HG02884 (cell line): ENCODE data around the gene TNRC18.

Experiments
- ATAC-seq: cut with Tn5 transposase; IDR thresholded peaks from one replicate; pipeline ENCODE4 v1.9.1; 2021; ENCODE audit warnings: mild to moderate bottlenecking, moderate library complexity; ENCODE audit not compliant: unreplicated experiment

TNRC18 gene

DNA sequence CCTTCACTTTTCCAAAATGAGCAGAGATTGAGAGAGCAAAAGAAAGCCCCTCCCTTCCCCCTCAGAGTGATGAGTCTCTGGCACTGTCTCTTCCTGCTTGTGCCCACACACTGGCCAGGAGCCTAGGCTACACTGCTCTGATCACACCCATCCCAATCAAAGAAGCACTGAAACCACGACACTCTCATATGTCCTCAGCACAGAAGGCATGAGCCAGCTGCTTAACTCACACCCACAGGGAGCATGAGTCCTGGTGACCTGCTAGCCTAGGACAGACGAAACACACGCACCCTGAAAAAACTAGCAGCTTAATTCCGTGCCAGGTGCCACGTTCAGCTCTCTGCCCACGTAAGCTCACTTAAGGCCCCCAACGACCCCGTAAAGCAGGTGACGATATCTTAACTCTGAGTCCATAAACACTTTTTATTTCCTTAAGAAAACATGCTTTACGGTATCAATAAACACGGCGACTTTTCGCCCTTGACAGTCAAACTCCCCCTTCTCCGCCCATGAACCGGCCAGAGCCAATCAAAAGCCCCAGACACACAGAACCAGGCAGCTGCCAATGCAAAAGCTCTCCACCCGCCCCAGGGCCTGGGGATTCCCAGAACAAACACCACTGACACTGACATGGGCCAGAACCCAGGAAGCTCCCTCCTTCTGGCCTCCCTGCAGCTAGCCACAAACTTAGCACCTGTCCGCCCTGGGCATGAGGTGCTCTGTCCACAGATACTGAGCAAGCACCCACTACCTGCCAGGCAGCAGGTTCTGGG, 69.0 kb downstream of the TNRC18 start:
- no peak for ATAC-seq

DNA sequence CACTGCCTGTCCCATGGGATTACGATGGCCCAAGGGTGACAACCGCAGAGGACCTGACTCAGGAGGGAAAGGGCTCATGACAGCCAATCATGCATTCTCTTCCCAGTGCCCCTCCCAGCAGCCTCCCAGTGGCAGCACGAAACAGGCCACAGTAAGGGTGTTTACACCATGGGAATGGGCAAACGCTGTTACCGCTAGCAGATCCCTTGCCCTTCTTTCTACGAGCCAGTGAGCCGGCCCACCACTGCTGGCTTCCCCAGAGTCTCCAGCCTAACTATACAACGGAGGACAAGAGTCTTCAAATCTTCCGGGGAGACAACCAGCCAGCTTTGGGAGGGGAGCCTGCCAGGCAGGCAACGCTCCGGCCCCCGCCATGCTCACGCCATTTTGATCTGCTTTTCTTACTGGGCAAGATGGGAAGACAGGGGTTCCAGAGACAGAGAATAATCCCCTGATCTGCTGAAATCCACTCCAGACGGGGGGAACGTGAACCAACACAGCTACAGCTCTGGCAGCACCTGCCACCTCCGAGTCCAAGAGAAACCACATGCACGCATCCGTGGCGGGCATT, 71.1 kb downstream of the TNRC18 start:
- ATAC-seq, result no peak

DNA sequence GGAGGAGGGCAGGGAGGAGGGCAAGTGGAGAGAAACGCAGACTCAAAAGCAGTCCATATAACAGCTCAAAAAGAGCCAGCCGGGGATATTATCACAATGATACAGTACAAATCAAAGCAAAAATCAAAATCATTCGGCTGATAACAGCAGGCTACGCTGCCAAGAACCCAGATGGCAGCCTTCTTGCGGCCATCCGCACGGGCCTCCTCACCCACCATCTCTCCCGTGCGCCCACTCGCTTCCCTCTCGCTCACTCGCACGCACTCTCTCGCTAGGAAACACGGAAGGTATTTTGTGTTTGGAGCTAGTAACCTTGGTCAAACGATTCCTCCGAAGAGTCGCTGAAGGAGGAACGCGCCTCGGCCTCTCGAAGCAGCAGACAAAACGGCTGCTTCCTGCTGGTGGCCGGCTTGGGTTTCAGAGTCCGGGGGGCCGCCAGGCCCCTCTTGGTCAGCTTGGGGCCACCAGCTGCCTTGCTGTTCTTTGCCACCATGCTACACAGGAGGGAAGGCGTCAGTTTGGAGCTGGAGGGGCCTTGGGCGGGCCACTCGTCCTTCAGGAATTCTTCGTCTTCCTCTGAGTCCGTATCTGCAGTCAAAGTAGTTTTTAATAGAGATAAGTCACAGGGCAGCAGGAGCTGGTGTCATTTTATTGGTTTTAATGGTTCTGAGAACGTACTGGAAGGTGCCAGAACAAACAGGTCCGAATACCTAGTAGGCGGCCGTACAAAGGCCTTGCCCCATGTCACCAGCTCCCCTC, 71.9 kb downstream of the TNRC18 start:
- ATAC-seq, result no peak

DNA sequence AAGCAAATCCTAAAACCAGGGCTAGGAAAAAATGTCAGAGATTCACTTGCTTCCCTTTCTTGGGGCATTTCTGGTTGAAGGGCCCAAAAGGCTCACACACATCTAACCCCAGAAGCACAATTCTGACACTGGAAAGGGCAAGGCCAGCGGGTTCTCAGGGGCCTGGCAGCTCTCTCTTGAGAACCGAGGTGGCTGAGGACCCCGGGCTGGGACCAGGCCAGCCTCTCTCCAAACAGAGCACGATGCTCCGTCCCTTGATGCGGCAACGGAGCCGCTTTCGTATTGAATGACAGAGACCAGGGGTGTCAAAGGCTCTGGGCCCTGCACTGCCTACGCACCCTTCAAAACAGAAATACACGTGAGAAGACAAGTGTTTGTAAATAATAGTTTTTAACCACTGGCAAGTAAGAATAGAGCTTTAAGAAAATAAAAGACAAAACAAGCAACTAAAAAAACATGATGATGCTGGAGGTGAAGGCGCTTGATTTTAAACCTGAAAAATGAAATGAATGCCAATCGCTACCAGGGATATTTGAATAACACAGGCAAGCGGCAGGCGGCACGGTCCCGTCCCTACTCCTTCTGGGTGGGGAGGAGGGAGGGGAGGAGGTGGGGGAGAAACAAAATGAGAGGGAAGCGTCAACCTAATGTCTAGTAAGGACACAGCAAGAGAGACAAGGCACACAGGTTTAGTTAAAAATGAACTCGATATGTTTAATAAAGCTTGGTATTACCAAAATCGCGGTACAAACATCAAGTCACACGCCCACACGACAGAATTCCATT, 72.8 kb downstream of the TNRC18 start:
- ATAC-seq, result no peak

DNA sequence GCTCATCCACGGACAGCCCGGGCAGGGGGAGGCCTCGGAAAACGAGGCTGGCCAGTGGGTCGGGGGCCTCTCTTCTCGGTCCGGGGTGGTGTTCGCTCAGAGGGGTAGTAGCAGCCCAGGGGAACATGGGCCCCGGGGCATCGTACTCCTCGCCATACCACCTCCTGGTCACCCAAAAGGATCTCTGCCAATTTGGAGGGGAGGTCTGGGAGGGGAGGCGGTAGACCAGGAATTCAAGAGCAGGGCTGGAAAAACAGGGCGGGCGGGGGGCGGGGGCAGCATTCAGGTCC, 73.5 kb downstream of the TNRC18 start:
- ATAC-seq, result no peak

DNA sequence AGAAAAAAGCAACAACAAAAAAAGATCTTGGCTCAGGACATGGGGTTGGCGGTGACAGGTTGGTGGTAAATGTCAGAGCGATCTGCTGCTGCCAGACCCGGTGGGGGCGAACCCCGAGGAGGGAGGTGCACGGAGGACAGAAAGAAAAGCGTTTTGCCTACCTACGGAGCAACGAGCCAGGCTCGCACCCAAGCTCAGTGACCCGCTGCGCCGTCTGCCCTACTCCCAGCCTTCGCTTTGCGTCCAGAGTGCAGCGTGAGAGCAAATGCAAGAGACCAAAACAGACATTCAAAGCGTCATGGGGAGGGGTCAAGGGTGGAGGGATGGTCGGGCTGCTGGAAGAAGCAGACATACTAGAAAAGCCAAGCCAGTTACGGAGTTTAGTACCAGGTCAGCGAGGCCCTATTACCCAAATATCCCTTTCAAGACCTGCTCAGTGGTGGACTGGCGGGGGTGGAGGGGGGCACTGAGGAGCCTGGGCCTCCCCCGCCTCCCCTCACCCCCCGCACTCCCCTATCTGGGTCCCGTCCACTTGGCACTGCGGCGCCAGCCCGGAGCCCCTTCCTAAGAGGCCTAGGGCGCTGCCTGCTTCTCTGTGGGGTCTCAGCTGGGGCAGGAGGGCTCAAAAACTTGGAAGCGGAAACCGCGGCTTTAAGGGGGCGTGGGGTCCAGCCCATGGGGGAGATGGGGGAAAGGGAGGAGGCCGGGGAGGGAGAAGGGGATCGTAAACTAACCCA, 74.0 kb downstream of the TNRC18 start:
- ATAC-seq, result no peak

DNA sequence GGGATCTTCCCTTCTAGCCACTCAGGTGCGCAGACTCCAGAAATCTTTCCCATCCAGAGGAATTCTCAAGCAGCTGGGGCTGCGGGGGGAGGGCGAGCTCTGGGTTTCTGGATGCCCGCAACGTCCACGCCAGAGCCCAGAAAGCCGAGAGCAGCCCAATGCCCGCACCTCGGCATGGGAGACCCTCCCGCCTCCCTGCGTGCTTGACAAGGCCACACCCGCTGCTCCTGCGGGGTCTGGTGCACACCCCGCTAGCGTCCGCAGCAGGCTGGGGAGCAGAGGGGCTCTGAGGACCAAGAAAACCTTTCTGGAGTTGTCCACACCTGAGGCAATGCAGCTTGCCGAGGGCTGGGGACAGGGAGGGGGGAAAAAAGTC, 74.6 kb downstream of the TNRC18 start:
- no peak for ATAC-seq

DNA sequence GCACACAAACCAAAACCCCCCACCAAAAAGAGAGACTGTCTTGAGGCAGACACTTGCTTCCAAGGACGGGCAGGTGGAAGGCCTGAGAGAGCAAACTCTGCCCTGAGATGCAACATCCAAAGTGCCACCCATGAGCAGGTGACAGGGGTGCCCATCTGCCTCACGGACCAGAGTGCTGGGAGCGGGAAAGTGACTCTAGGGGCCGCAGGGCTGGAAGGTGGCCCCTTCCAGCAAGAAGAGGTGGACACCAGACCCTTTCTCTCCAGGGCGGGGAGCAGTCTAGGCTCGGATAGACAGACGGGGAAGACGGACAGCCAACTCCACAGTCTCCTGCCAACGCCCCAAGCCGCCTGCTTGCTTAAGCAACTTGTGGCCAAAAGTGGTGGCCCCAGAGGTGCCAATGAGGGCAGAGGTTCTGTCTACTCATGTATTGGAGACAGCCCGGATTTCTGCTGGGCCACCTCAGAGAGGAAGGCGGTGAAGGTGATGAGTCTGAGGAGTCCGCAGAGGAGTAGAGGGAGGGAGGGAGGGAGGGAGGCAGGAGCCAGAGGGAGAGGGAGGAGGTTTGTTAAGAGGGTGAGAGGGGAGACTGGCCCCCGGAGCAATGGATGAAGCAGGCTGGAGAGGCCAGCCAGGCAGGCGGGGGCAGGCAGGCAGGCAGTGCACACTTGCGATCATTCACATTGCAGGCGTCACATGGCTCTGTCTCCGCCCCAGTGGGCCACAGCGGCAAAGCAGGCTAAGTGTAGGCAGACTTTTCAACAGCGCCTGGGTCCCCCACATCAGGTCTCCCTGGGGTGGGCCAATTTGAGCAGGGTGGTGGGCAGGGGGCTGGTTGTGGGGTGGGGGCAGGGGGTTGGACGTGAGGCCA, 75.3 kb downstream of the TNRC18 start:
- no peak for ATAC-seq

DNA sequence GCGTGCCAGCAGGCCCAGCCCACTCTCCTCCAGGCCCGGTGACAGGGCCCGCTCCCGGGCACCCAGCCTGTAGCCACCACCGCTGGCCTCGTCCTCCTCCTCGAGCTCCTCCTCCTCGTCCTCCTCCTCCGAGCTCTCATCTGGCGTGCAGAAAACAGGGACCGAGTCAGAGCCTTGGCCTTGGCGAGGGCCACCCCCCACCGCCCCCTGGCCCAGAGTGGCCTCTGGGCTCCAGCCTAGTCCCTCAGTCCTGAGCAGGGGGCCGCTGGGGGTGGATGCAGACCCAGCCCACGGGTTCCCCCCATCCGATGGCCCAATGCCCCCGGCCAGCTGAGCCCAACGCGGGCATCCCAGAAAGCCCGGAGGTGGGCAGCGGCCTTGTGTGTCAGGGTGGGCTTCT, 78.0 kb downstream of the TNRC18 start:
- ATAC-seq, result no peak

DNA sequence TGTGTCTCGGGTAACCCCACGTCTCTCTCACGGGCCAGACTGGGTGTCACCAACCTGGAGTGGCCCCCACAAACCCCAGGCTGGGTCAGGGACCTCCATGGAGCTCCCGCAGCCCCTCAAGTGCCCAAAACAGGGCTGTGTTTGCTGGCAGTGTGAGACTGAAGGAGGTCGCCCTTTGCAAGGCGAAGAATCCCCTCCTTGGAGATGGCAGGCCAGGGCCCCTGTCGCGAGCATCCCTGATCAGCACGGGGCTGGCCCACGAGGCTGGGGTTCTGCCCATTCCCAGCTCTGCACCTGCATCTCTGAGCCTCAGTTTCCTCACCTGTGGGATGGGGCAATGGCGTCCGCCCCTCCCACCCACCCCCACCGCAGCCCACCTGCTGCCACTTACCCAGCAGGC, 78.5 kb downstream of the TNRC18 start:
- no peak for ATAC-seq

DNA sequence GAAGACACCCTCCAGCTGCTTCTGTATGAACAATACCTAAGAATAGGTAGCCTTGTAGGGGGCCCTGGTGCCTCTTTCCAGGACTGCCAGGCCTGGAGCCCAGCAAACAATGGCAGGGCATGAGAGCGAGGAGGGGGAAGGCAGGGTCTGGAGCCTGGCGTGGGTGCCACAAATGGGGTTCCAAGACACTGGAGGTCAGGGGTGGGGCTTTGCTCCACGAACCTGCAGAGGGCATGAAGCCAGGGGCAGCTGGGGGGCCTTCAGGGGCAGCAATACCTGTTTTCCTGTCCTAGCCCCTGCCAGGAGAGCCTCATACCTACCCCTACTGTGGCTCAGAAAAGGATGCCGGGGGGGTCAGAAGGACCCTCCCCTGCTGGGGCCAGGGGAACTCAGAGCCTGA, 79.3 kb downstream of the TNRC18 start:
- ATAC-seq, result no peak

DNA sequence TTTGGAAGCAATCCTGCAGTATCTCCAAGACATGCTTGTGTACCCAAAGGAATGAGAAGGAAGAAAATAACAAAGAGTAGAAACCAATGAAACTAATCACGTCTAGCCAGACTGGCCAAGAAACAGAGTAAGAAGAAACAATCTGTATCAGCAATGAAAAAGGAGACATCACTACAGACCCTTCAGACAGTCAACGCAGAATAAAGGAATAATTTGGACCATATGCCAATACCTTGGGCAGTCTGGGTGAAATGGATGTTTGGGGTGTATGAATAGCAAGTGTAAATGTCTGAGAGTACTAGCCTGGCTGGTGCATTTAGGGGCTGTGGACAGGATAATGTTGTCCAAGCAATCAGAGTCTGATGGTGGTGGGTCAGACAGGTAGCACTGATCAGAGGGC, 79.8 kb downstream of the TNRC18 start:
- ATAC-seq, result no peak

DNA sequence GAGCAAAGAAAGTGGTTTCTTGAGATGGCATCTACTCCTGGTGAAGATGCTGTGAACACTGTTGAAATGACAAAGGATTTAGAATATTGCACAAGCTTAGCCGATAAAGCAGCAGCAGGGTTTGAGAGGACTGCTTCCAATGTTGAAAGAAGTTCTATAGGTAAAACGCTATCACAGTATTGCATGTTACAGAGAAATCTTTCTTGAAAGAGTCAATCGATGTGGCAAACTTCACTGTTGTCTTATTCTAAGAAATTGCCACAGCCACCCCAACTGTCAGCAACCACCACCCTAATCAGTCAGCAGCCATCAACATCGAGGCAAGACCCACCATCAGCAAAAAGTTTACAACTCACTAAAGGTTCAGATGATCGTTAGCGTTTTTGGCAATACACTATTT, 81.0 kb downstream of the TNRC18 start:
- ATAC-seq, result no peak

DNA sequence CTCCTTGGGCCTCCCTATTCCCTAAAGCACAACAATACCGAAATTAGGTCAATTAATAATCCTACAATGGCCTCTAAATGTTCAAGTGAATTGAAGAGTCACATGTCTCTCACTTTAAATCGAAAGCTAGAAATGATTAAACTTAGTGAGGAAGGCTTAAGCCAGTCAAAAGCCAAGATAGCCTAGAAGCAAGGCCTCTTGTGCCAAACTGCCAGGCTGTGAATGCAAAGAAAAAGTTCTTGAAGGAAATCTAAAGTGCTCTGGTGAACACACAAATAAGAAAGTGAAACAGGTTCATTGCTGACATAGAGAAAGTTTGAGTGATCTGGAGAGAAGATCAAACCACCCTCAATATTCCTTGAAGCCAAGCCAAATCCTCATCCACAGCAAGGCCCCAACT, 83.7 kb downstream of the TNRC18 start:
- ATAC-seq, result no peak

DNA sequence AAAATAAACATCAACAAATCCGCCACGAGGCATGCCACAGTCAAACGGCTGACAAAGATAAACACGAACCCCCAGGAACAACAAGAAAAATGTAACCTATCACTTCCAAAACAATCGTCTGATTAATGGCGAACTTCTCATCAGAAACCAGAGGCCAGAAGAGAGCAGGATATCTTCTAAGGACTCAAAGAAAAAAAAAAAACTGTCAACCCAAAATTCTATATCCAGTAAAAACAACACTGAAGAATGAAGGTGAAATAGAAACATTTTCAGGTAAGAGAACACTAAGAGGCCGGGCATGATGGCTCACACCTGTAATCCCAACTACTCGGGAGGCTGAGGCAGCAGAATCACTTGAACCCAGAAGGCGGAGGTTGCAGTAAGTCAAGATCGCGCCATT, 86.6 kb downstream of the TNRC18 start:
- ATAC-seq, result no peak

DNA sequence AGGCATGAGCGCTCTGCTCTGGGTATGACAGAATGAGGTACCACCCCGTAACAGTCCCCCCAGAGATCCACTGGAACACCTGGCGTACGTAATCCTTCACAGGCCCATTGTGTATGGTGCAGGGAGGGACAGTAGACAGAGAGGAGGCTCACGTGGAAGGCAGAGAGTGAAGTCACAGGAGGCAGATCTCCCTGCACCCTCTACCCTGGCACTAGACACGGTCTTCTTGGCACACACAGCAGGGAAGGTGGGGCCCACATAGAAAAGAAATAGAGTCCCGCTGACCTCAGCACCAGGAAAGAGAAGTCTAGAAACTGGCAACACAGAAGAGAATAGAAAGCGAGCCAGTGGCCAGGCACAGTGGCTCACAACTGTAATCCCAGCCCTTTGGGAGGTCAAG, 89.0 kb downstream of the TNRC18 start:
- ATAC-seq, result no peak

DNA sequence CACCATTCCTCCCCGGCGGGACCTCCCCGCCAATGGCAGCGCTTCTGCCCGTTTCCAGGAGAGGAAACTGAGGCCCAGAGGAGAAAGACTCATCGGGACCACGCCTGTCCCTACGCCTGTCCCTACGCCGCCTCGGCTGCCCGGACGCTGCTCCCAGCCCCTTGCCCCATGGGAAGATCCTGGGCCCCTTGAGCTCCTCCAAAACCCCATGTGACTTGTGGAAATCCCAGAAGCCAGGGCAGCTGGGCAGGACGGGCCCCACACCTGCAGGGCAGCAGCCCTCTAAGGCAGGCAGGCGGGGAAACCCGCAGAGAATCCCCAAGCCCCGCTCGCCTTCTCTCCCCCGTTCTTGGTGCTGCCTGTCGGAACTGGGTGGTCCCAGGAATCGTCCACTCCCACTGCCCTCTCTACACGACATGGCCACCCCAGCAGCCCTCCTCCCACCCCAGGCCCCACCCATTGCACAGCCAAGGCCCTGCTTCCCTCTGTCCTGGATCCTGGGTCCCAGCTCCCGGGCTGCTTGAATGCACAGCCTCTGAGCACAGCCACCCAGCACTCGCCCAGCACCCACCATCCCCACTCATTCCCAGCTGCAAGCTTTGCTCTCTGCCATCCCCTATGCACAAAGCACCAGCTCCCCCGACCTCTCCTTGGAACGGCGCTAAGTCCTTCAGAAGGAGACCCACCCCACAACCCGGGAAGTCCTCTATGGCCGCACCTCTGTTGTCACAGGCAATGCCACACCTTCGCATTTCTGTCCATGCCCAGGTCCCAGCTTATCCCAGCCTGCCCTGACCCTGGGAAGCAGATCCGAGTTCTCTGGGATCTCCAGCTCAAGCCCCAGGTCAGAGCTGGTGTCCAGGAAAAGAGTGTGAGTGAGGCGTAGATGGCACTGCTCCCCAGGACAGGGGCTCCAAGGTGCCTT, 90.3 kb downstream of the TNRC18 start:
- ATAC-seq, result no peak

DNA sequence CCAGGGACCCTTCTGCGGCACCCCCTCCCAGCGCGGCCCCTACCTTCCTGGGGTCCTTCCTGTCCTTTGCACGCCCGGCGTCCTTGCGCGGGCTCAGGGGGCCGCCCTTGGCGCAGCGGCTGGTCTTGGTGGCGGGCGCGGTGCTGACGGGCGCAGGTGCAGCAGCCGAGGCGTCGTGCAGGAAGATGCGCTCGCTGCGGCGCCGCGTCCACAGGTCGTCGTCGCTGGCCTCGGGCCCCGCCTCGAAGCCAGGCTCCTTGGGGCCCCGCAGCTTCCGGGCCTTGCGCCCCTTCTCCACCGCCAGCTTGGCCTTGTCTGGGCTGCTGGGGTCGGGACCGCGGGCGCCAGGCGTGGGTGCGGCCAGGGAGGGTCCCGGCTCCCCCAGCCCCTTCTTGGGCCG, 91.1 kb downstream of the TNRC18 start:
- ATAC-seq, result no peak

DNA sequence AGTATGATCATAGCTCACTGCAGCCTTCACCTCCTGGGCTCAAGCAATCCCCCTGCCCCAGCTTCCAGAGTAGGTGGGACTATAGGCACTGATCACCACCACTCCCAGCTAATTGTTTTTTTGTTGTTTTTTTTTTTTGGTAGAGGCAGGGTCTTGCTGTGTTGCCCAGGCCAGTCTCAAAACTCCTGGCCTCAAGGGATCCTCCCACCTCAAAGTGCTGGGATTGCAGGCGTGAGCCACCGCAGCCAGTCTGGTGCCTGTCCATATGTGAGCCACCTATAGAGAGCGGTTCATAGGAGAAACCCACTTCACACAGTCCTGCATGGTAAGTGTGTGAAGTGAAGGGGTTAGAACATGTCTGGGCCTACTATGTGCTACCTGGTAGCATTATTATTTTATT, 93.3 kb downstream of the TNRC18 start:
- ATAC-seq, result no peak
